ENCODE measurements around the gene CD244. TPM values are rescaled to one million over a fixed set of nuclear protein-coding genes. Genes with fewer than 3 reads are reported as not detected.
"Not testable (repeated sequence)": the region's sequence is repeated elsewhere in the genome, so short reads cannot be mapped to it uniquely, and the experiment has no call there.

The CD244 gene
- total RNA-seq, 2 experiments from 2014 or later: 2.0 to 2.3 TPM

GRCh38 chr1:160888926-160889325 lies 26.2 kb upstream of the CD244 start:
- Mint-ChIP-seq H3K4me3 (no peak overlapping the region), H3K27me3 (peaks cover 20% of the 10 kb centered on the region), H3K36me3 (ENCODE audit: low read depth) (no peaks in the 10 kb centered on the region), H3K9me3 (no peaks in the 10 kb centered on the region), H3K4me1 (no peaks in the 10 kb centered on the region), H3K27ac (no peak overlapping the region)
- POLR2A ChIA-PET: no interaction called here
- CTCF ChIA-PET: interaction anchor here (1.0 kb wide), 1 partner anchor 109 kb away, joined by 3 read pairs; no protein-coding TSS in a partner anchor
- DNase-seq: no peak

- peaks cover 16% of the 10 kb centered on the region for H3K27me3 Mint-ChIP-seq
- no peaks in the 10 kb centered on the region for H3K9me3 Mint-ChIP-seq
- H3K27ac Mint-ChIP-seq: no peak overlapping the region
- no peak for DNase-seq
- POLR2A ChIA-PET: no interaction called here
- no peak overlapping the region for H3K4me3 Mint-ChIP-seq
- no peaks in the 10 kb centered on the region for H3K36me3 Mint-ChIP-seq (ENCODE audit: low read depth)
- no peaks in the 10 kb centered on the region for H3K4me1 Mint-ChIP-seq
- CTCF ChIA-PET: interaction anchor here (1.3 to 2.7 kb wide), 2 partner anchors 10 to 67 kb away, joined by 5 to 8 read pairs; partner anchors contain the start of gene ITLN2
Measured at GRCh38 chr1:160887071-160887470, 24.4 kb upstream of the CD244 start.

- Mint-ChIP-seq H3K9me3 (no peaks in the 10 kb centered on the region), H3K36me3 (ENCODE audit: low read depth) (no peaks in the 10 kb centered on the region), H3K4me1 (no peaks in the 10 kb centered on the region), H3K27ac (no peak within 1 kb of the TSS), H3K4me3 (no peak within 1 kb of the TSS), H3K27me3 (peaks cover 5% of the 10 kb centered on the region)
- ChIA-PET POLR2A (no interaction called here), CTCF (interaction anchor here (0.7 to 1.7 kb wide), 4 partner anchors 11 to 50 kb away, joined by 3 to 12 read pairs (median 4); no protein-coding TSS in a partner anchor)
- DNase-seq: no peak
Measured at GRCh38 chr1:160885042-160885441, 22.4 kb upstream of the CD244 start, which contains the start of gene ITLN1. ITLN1 (minus strand) TSS chr1:160885180; CDS start chr1:160884877, 303 bp downstream.

- POLR2A ChIA-PET: no interaction called here
- peaks cover 5% of the 10 kb centered on the region for H3K27me3 Mint-ChIP-seq
- H3K36me3 Mint-ChIP-seq (ENCODE audit: low read depth): no peaks in the 10 kb centered on the region
- H3K4me1 Mint-ChIP-seq: no peaks in the 10 kb centered on the region
- no peak overlapping the region for H3K27ac Mint-ChIP-seq
- H3K9me3 Mint-ChIP-seq: no peaks in the 10 kb centered on the region
- DNase-seq: no peak
- CTCF ChIA-PET: interaction anchor here (0.7 to 1.7 kb wide), 5 partner anchors 11 to 89 kb away, joined by 3 to 12 read pairs (median 3); no protein-coding TSS in a partner anchor
- H3K4me3 Mint-ChIP-seq: no peak overlapping the region
Measured at GRCh38 chr1:160884579-160884978, 21.9 kb upstream of the CD244 start.

GRCh38 chr1:160883581-160884513 lies 21.2 kb upstream of the CD244 start:
- Mint-ChIP-seq H3K9me3 (no peaks in the 10 kb centered on the region), H3K27ac (no peak overlapping the region), H3K36me3 (ENCODE audit: low read depth) (no peaks in the 10 kb centered on the region), H3K27me3 (peaks cover 5% of the 10 kb centered on the region), H3K4me1 (no peaks in the 10 kb centered on the region), H3K4me3 (no peak overlapping the region)
- DNase-seq: no peak
- CTCF ChIA-PET: interaction anchor here (0.8 to 1.7 kb wide), 4 partner anchors 47 to 88 kb away, joined by 3 to 12 read pairs (median 4); no protein-coding TSS in a partner anchor
- POLR2A ChIA-PET: interaction anchor here (0.8 kb wide), 1 partner anchor 47 kb away, joined by 3 read pairs; no protein-coding TSS in a partner anchor

DNA sequence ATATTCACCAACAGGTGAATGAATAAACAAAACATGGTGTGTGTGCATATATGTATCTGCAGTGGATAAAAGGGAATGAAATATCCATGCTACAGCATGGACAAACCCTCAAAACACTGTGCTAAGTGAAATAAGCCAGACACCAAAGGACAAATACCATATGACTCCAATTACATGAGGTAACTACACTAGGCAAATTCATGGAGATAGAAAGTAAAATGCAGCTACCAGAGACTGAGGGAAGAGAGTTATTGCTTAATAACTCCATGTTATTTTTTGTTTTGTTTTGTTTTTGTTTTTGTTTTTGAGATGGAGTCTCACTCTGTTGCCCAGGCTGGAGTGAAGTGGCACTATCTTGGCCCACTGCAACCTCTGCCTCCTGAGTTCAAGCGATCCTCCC lies 19.9 kb upstream of the CD244 start:
- DNase-seq: no peak
- H3K4me3 Mint-ChIP-seq: no peak overlapping the region
- peaks cover 5% of the 10 kb centered on the region for H3K27me3 Mint-ChIP-seq
- H3K4me1 Mint-ChIP-seq: no peaks in the 10 kb centered on the region
- no peaks in the 10 kb centered on the region for H3K9me3 Mint-ChIP-seq
- POLR2A ChIA-PET: interaction anchor here (0.8 kb wide), 1 partner anchor 45 kb away, joined by 3 read pairs; no protein-coding TSS in a partner anchor
- no peak overlapping the region for H3K27ac Mint-ChIP-seq
- CTCF ChIA-PET: interaction anchor here (0.8 to 1.8 kb wide), 3 partner anchors 46 to 105 kb away, joined by 3 to 5 read pairs (median 4); no protein-coding TSS in a partner anchor
- no peaks in the 10 kb centered on the region for H3K36me3 Mint-ChIP-seq (ENCODE audit: low read depth)

GRCh38 chr1:160881264-160881663 lies 18.6 kb upstream of the CD244 start:
- H3K4me3 Mint-ChIP-seq; H3K9me3 Mint-ChIP-seq; H3K4me1 Mint-ChIP-seq; POLR2A ChIA-PET; DNase-seq; H3K27ac Mint-ChIP-seq; H3K36me3 Mint-ChIP-seq (ENCODE audit: low read depth); H3K27me3 Mint-ChIP-seq: not testable (repeated sequence)
- CTCF ChIA-PET: interaction anchor here (2.5 to 5.6 kb wide), 2 partner anchors 46 to 105 kb away, joined by 6 to 67 read pairs; no protein-coding TSS in a partner anchor

- ChIA-PET CTCF (interaction anchor here (1.2 to 5.6 kb wide), 4 partner anchors 44 to 112 kb away, joined by 3 to 67 read pairs (median 5); no protein-coding TSS in a partner anchor), POLR2A (no interaction called here)
- no peak overlapping the region for H3K4me3 Mint-ChIP-seq
- no peaks in the 10 kb centered on the region for H3K36me3 Mint-ChIP-seq (ENCODE audit: low read depth)
- H3K9me3 Mint-ChIP-seq: no peaks in the 10 kb centered on the region
- no peak for DNase-seq
- peaks cover 3% of the 10 kb centered on the region for H3K27me3 Mint-ChIP-seq
- peaks cover 4% of the 10 kb centered on the region for H3K4me1 Mint-ChIP-seq
- no peak overlapping the region for H3K27ac Mint-ChIP-seq
Measured at GRCh38 chr1:160880216-160880615, 17.5 kb upstream of the CD244 start.

DNA sequence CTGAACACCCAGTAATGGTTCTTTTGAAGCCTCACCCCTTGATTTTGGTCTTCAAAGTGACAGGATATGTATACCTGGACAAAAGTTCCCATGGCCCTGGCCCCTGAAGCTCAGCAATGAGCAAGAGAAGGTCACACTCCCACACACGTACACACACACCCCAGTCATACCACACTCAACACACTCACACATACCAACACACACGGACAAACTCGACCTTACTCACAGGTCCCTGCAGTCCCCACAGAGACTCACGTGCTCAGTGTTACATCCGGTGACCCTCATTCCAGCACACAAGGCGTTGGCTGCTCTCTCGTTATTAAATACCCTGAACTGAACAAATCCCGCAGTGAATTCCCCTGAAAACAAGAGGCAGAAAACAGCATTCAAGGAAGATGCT lies 16.4 kb upstream of the CD244 start:
- CTCF ChIA-PET: interaction anchor here (2.5 to 5.6 kb wide), 2 partner anchors 43 to 103 kb away, joined by 6 to 67 read pairs; no protein-coding TSS in a partner anchor
- no peak overlapping the region for H3K27ac Mint-ChIP-seq
- peaks cover 3% of the 10 kb centered on the region for H3K27me3 Mint-ChIP-seq
- no peak for DNase-seq
- no peak overlapping the region for H3K4me3 Mint-ChIP-seq
- no peaks in the 10 kb centered on the region for H3K36me3 Mint-ChIP-seq (ENCODE audit: low read depth)
- POLR2A ChIA-PET: interaction anchor here (1.3 kb wide), 1 partner anchor 42 kb away, joined by 4 read pairs; no protein-coding TSS in a partner anchor
- H3K4me1 Mint-ChIP-seq: peaks cover 8% of the 10 kb centered on the region
- H3K9me3 Mint-ChIP-seq: no peaks in the 10 kb centered on the region

DNA sequence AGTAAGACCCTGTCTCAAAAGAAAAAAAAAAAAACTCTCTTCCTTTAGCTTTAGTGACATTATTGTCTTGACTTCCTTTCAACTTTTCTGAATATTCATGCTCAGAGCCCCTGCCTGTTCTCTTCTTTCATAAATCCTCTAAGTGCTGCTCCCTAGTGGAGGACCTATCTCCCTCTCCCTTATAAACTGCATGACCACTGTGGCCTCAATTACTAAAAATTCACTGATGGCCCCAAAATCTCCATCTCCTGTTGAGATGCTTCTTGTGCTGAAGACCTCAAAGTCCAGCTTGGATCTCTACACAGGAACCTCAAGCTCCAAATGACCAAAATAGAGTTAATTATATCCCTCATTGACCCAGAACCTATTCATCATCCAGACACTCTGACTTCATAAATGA lies 14.5 kb upstream of the CD244 start:
- no peak overlapping the region for H3K4me3 Mint-ChIP-seq
- ChIA-PET POLR2A (interaction anchor here (0.9 to 1.9 kb wide), 2 partner anchors 40 to 96 kb away, joined by 3 to 10 read pairs; no protein-coding TSS in a partner anchor), CTCF (interaction anchor here (0.6 to 5.6 kb wide), 18 partner anchors 9 to 152 kb away, joined by 3 to 67 read pairs (median 4); partner anchors contain the start of genes CD244 and ITLN2)
- H3K9me3 Mint-ChIP-seq: no peaks in the 10 kb centered on the region
- peaks cover 8% of the 10 kb centered on the region for H3K4me1 Mint-ChIP-seq
- no peak overlapping the region for H3K27ac Mint-ChIP-seq
- DNase-seq: no peak
- H3K36me3 Mint-ChIP-seq (ENCODE audit: low read depth): no peaks in the 10 kb centered on the region
- peaks cover 5% of the 10 kb centered on the region for H3K27me3 Mint-ChIP-seq

GRCh38 chr1:160876311-160876710 lies 13.6 kb upstream of the CD244 start:
- ChIA-PET CTCF (interaction anchor here (0.9 to 5.6 kb wide), 10 partner anchors 10 to 151 kb away, joined by 3 to 67 read pairs (median 4); partner anchors contain the start of gene CD244), POLR2A (interaction anchor here (0.9 to 1.9 kb wide), 2 partner anchors 39 to 97 kb away, joined by 3 to 10 read pairs; no protein-coding TSS in a partner anchor)
- DNase-seq: no peak
- no peaks in the 10 kb centered on the region for H3K9me3 Mint-ChIP-seq
- no peaks in the 10 kb centered on the region for H3K36me3 Mint-ChIP-seq (ENCODE audit: low read depth)
- H3K27ac Mint-ChIP-seq: no peak overlapping the region
- peaks cover 8% of the 10 kb centered on the region for H3K4me1 Mint-ChIP-seq
- H3K4me3 Mint-ChIP-seq: no peak overlapping the region
- peaks cover 5% of the 10 kb centered on the region for H3K27me3 Mint-ChIP-seq

GRCh38 chr1:160875591-160875990 lies 12.9 kb upstream of the CD244 start:
- H3K4me3 Mint-ChIP-seq; H3K9me3 Mint-ChIP-seq; H3K27me3 Mint-ChIP-seq; DNase-seq; H3K4me1 Mint-ChIP-seq; H3K27ac Mint-ChIP-seq; CTCF ChIA-PET; H3K36me3 Mint-ChIP-seq (ENCODE audit: low read depth); POLR2A ChIA-PET: not testable (repeated sequence)

- Mint-ChIP-seq H3K27ac (no peak overlapping the region), H3K4me3 (no peak overlapping the region), H3K4me1 (peaks cover 8% of the 10 kb centered on the region), H3K36me3 (ENCODE audit: low read depth) (no peaks in the 10 kb centered on the region), H3K9me3 (no peaks in the 10 kb centered on the region), H3K27me3 (peaks cover 5% of the 10 kb centered on the region)
- ChIA-PET CTCF (interaction anchor here (0.6 to 2.0 kb wide), 4 partner anchors 38 to 69 kb away, joined by 3 to 7 read pairs (median 4); no protein-coding TSS in a partner anchor), POLR2A (no interaction called here)
- no peak for DNase-seq
Measured at GRCh38 chr1:160874935-160875334, 12.2 kb upstream of the CD244 start.
